C4-2B (cell line): ENCODE data around the gene PSRC1.

ENCODE experiments used
- CTCF ChIP-seq: fragments of 450-650 bp; conservative IDR thresholded peaks from 2 replicates; pipeline ENCODE4 v1.5.1; 2017; ENCODE audit warnings: mild to moderate bottlenecking
- ZFX ChIP-seq: fragments of 450-650 bp; IDR thresholded peaks from 2 replicates; pipeline ENCODE4 v1.6.1; 2017

DNA sequence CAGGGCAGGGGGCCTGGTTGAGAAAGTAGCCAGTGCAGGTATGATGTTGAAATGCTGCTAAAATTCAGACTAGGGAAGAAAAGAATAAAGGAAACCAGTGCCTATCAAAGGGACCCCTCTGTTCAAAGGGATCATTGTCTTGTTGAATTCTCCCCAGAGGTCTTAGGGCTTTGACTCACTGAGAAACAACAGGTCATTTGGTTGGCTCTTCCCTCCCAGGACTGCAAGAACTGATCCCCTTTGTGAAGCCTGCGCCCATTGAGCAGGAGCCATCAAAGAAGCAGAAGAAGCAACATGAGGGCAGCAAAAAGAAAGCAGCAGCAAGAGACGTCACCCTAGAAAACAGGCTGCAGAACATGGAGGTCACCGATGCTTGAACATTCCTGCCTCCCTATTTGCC is 45.4 kb downstream of the PSRC1 start:
- TF ChIP-seq CTCF (no peak), ZFX (no peak)
